ENCODE data around the gene SIPA1.

Gene SIPA1

DNA sequence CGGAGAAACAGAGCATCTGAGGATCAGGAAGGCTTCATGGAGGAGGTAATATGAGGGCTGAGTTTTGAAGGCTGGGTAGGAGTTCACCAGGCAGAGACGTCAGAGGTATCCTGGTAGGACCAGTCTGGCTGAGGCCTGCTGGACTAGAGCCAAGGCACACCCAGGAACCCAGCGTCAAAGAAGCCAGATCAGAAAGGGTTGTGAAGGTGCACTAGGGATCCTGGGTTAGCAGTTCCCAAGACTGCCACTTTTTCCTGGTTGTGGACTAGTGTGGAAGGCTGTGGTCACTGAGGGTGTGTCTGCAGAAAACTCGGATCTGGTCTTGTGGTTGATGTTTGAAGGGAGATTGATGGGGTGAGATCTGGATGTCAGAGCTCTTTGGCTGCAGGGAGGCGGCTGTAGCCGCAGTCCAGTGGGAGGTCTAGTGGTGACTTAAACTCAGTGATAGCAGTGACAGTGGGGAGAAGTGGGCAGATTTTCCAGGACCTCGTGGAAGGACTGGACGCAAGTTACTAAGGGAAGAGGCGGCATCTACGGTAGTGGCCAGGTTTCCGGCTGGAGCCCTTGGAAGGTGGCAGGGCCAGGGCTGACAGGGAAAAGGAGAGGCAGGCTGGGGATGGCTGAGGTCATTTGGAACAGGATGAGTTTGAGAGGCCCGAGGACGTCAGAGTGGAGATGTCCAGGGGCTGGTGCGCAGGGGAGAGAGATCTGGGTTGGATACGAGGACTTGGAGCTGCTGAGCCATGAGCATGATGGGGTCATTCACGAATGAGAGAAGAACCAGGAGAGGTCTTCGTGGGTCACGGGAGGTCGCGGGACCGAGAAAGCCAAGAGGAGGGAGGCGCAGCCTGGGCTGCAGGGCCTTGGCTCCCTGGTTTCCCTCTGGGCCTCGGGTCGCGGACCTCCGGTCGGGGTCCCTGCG, 13.9 kb downstream of the SIPA1 start:
- Histone ChIP-seq H3K79me2 (ENCODE audit: insufficient read depth, low read length) (no peaks in the 10 kb centered on the region), H3K36me3 (ENCODE audit: insufficient read depth, low read length) (peaks cover 65% of the 10 kb centered on the region), H3K9me3 (ENCODE audit: low read length) (no peaks in the 10 kb centered on the region), H3K4me2 (ENCODE audit: low read length) (peak overlapping the region; percentile 79), H3K9me2 (ENCODE audit: low read depth, low read length) (no peaks in the 10 kb centered on the region), H3K4me3 (ENCODE audit: low read depth, low read length, poor library complexity, severe bottlenecking) (peak overlapping the region; percentile 64), H4K20me1 (ENCODE audit: insufficient read depth, low read length) (no peaks in the 10 kb centered on the region), H3K27me3 (ENCODE audit: insufficient read depth, low read length) (no peaks in the 10 kb centered on the region), H3K4me1 (ENCODE audit: insufficient read depth, low read length, severe bottlenecking) (peaks cover 20% of the 10 kb centered on the region), H2AFZ (ENCODE audit: low read length) (no peak overlapping the region), H3K9ac (ENCODE audit: low read length) (peak overlapping the region; percentile 72), H3F3A (ENCODE audit: insufficient read depth, low read length) (0 out of 2 replicates have a peak, but pooled peaks cover 7% of the 10 kb centered on the region), H3K27ac (ENCODE audit: low read depth, low read length, poor library complexity, severe bottlenecking) (peak overlapping the region; percentile 80)
- TF ChIP-seq EZH2 (IDR thresholded peaks at IDR 0.05; ENCODE audit: borderline replicate concordance, low read length) = no peak
- TF ChIP-seq, protein P1, sequence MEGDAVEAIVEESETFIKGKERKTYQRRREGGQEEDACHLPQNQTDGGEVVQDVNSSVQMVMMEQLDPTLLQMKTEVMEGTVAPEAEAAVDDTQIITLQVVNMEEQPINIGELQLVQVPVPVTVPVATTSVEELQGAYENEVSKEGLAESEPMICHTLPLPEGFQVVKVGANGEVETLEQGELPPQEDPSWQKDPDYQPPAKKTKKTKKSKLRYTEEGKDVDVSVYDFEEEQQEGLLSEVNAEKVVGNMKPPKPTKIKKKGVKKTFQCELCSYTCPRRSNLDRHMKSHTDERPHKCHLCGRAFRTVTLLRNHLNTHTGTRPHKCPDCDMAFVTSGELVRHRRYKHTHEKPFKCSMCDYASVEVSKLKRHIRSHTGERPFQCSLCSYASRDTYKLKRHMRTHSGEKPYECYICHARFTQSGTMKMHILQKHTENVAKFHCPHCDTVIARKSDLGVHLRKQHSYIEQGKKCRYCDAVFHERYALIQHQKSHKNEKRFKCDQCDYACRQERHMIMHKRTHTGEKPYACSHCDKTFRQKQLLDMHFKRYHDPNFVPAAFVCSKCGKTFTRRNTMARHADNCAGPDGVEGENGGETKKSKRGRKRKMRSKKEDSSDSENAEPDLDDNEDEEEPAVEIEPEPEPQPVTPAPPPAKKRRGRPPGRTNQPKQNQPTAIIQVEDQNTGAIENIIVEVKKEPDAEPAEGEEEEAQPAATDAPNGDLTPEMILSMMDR (IDR thresholded peaks at IDR 0.05; ENCODE audit: low read length) = no peak

DNA sequence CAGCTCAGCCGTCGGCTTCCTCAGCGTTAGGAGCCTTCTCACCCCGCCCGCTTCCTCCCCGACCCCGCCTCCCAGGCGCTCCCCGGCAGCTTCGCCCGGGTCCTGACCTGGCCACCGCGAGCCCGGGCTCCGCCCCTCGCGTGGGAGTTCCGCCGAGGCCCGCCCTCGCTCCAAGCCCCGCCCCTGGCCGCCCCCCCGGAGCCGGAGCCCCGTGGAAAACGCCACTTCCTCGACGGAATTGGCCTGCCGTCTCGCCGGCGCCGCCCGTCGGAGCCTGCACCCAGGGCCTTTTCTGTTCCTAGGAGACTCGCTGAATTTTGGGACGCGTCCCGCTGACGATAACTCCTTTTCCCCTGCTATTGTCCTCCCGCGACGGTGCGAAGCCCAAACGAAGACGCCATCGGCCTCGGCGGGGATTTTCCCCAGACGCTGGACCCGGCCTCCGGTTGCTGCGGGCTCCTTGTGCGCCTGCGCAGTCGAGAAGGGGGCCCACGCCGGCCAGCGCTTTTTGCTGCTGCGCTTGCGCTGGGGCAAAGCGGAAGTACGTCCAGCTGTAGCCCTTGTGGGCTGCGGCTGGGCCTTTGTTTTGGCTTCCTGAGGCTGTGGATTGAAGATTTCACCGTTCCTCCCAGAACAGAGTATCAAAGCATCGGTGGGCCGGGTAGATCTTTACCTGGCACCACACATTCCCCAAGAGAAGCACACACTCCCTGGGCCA, 14.8 kb downstream of the SIPA1 start:
- Histone ChIP-seq H3K9me3 (ENCODE audit: low read length) (no peaks in the 10 kb centered on the region), H3K36me3 (ENCODE audit: insufficient read depth, low read length) (peaks cover 70% of the 10 kb centered on the region), H3K4me1 (ENCODE audit: insufficient read depth, low read length, severe bottlenecking) (peaks cover 20% of the 10 kb centered on the region), H3K4me2 (ENCODE audit: low read length) (peak overlapping the region; percentile 79), H3K4me3 (ENCODE audit: low read depth, low read length, poor library complexity, severe bottlenecking) (peak overlapping the region; percentile 64), H3F3A (ENCODE audit: insufficient read depth, low read length) (0 out of 2 replicates have a peak, but pooled peaks cover 7% of the 10 kb centered on the region), H3K9me2 (ENCODE audit: low read depth, low read length) (no peaks in the 10 kb centered on the region), H3K27ac (ENCODE audit: low read depth, low read length, poor library complexity, severe bottlenecking) (peak overlapping the region; percentile 80), H4K20me1 (ENCODE audit: insufficient read depth, low read length) (no peaks in the 10 kb centered on the region), H3K9ac (ENCODE audit: low read length) (peak overlapping the region; percentile 72), H2AFZ (ENCODE audit: low read length) (no peak overlapping the region), H3K79me2 (ENCODE audit: insufficient read depth, low read length) (no peaks in the 10 kb centered on the region), H3K27me3 (ENCODE audit: insufficient read depth, low read length) (no peaks in the 10 kb centered on the region)
- TF ChIP-seq, protein P1 (IDR thresholded peaks at IDR 0.05; ENCODE audit: low read length) = no peak
- no peak for TF ChIP-seq EZH2 (IDR thresholded peaks at IDR 0.05; ENCODE audit: borderline replicate concordance, low read length)

DNA sequence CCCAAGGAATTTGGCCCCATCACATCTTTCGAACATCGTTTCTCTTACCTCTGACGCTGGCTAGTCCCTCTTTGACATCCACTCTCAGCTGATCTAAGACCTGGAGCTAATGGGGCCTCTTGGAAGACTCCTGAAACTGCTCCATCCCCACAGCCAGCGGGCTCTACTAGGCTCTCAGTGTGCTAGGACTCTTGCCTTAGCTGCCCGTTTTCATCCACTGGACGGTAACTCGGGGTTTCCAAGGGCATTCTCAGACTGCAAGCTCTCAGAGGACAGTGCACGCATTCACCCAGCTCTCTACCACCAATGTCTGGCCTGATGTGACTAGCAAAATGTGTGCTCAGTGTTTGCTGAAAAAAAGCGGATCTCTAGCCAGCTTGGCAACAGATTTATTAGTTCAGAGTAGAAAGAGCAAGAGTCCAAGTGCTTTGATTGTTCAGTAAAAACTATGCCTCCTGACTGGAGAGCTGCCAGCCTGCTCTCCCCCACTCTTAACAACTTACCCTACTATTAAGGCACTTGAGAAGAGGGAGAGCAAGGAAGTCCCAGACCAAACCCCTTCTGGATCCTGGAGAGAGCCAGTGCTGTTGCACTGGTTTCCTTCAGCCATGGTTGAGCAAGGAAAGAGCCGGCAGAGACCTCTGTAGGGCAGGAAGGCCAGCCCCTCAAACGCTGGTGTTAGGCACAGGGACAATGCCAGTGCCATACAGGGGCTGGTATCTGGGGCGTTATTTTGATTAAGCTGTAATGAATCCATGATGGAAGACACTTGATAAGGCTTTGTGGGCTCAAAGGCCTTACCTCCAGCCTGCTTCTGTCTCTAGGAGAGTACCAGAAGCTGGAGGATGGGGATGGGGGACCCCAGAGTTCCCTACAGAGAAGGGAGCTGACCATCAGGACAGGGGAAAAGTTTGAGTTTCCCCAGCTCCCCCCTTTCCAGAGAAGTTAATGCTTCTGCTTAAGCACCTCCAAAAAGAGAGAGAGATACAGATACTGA, 15.6 kb downstream of the SIPA1 start:
- no peaks in the 10 kb centered on the region for H3K27me3 ChIP-seq (ENCODE audit: insufficient read depth, low read length)
- H4K20me1 ChIP-seq (ENCODE audit: insufficient read depth, low read length) = no peaks in the 10 kb centered on the region
- peaks cover 78% of the 10 kb centered on the region for H3K36me3 ChIP-seq (ENCODE audit: insufficient read depth, low read length)
- peak overlapping the region; percentile 80 for H3K27ac ChIP-seq (ENCODE audit: low read depth, low read length, poor library complexity, severe bottlenecking)
- H3K79me2 ChIP-seq (ENCODE audit: insufficient read depth, low read length) = no peaks in the 10 kb centered on the region
- H3K4me1 ChIP-seq (ENCODE audit: insufficient read depth, low read length, severe bottlenecking) = peaks cover 20% of the 10 kb centered on the region
- no peaks in the 10 kb centered on the region for H3K9me2 ChIP-seq (ENCODE audit: low read depth, low read length)
- H3K4me2 ChIP-seq (ENCODE audit: low read length) = peak overlapping the region; percentile 79
- peak overlapping the region; percentile 64 for H3K4me3 ChIP-seq (ENCODE audit: low read depth, low read length, poor library complexity, severe bottlenecking)
- no peaks in the 10 kb centered on the region for H3K9me3 ChIP-seq (ENCODE audit: low read length)
- no peak overlapping the region for H2AFZ ChIP-seq (ENCODE audit: low read length)
- no peak for TF ChIP-seq EZH2 (IDR thresholded peaks at IDR 0.05; ENCODE audit: borderline replicate concordance, low read length)
- TF ChIP-seq, protein P1 (IDR thresholded peaks at IDR 0.05; ENCODE audit: low read length) = no peak
- H3K9ac ChIP-seq (ENCODE audit: low read length) = peak overlapping the region; percentile 72
- 0 out of 2 replicates have a peak, but pooled peaks cover 7% of the 10 kb centered on the region for H3F3A ChIP-seq (ENCODE audit: insufficient read depth, low read length)

Measured in OCI-LY1 (cell line).